HCT116 (cell line): ENCODE data around the gene ZNF792.

Experiments used
- ATF3 ChIP-seq: IDR thresholded peaks from 2 replicates; pipeline ENCODE4 v1.6.1; 2012
- CTCF ChIP-seq, 3 experiments: fragments of 200-600 bp in 1 of 3; sonication (generic) in 1 of 3; IDR thresholded peaks in 2 of 3; conservative IDR thresholded peaks in 1 of 3; 2 replicates each; pipeline ENCODE4 v1.5.1; 2012 to 2017; ENCODE audit warnings: low read depth in 2 of 3, low read length in 2 of 3, antibody characterized with exemption in 1 of 3, borderline replicate concordance in 1 of 3, control low read depth in 1 of 3, mild to moderate bottlenecking in 1 of 3, mixed read lengths in 1 of 3, mixed run types in 1 of 3, moderate library complexity in 1 of 3; ENCODE audit not compliant: insufficient read depth in 1 of 3
- SRF ChIP-seq: IDR thresholded peaks from 2 replicates; pipeline ENCODE4 v1.6.1; 2012; ENCODE audit warnings: low read depth

DNA sequence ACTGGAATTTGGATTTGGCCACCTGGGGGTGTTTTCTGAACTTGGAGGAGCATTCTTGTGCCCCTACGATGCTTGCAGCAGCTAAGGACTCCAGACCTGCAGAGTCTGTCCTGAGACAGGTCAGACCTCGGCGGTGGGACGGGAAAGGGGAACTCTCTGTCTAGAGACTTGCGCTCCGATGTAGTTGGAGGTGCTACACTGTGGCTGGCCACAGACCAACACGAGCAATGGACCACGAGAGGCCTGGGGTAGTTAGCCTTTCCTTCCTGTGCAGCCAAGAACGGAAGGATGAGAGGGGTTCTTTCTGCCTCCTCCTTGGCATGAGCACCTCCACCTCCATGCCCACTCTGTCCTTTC, 30.2 kb upstream of the ZNF792 start:
- TF ChIP-seq CTCF (IDR thresholded peaks at IDR 0.05 in 2 of 3, conservative IDR thresholded peaks at IDR 0.05 in 1 of 3; ENCODE audit: borderline replicate concordance in 1 of 3, insufficient read depth in 1 of 3, low read depth in 2 of 3, low read length in 2 of 3) (no peak), ATF3 (no peak), SRF (no peak)
